KMS-11 (cell line): ENCODE results near the gene ZFP36.
"Not testable (repeated sequence)": the region's sequence is repeated elsewhere in the genome, so short reads cannot be mapped to it uniquely, and the experiment has no call there.

Experiments used
- H2AFZ ChIP-seq: fragments of 200-600 bp; sonication (generic); 2 replicates; pipeline ENCODE4 v1.6.1; 2016; ENCODE audit warnings: antibody characterized with exemption, mixed run types, low read depth
- H3K27ac ChIP-seq: fragments of 200-600 bp; sonication (generic); 2 replicates; pipeline ENCODE4 v1.6.1; 2016; ENCODE audit warnings: mild to moderate bottlenecking, mixed run types
- H3K27me3 ChIP-seq: fragments of 200-600 bp; sonication (generic); 2 replicates; pipeline ENCODE4 v1.6.1; 2017; ENCODE audit warnings: mild to moderate bottlenecking, low read depth, mixed run types, moderate library complexity; ENCODE audit not compliant: insufficient read depth
- H3K36me3 ChIP-seq: fragments of 200-600 bp; sonication (generic); 2 replicates; pipeline ENCODE4 v1.6.1; 2017; ENCODE audit warnings: mild to moderate bottlenecking, mixed run types; ENCODE audit not compliant: insufficient read depth
- H3K4me1 ChIP-seq: fragments of 200-600 bp; sonication (generic); 2 replicates; pipeline ENCODE4 v1.6.1; 2016; ENCODE audit warnings: mild to moderate bottlenecking, low read depth, mixed run types; ENCODE audit not compliant: poor library complexity, severe bottlenecking
- H3K4me2 ChIP-seq: fragments of 200-600 bp; sonication (generic); 2 replicates; pipeline ENCODE4 v1.7.0; 2016; ENCODE audit warnings: mild to moderate bottlenecking, mixed run types
- H3K4me3 ChIP-seq: fragments of 200-600 bp; sonication (generic); IDR thresholded peaks from 2 replicates; pipeline ENCODE4 v1.6.1; 2017; ENCODE audit warnings: low read depth, low read length, mixed read lengths; ENCODE audit not compliant: insufficient read depth
- H3K79me2 ChIP-seq: fragments of 200-600 bp; sonication (generic); 2 replicates; pipeline ENCODE4 v1.6.1; 2016; ENCODE audit warnings: low read depth, mixed run types; ENCODE audit not compliant: insufficient read depth
- H3K9ac ChIP-seq: fragments of 200-600 bp; sonication (generic); 2 replicates; pipeline ENCODE4 v1.6.1; 2016; ENCODE audit warnings: mild to moderate bottlenecking, mixed run types
- H4K20me1 ChIP-seq: fragments of 200-600 bp; sonication (generic); 2 replicates; pipeline ENCODE4 v1.6.1; 2016; ENCODE audit warnings: mild to moderate bottlenecking, mixed run types; ENCODE audit not compliant: insufficient read depth
- CTCF ChIP-seq: fragments of 200-600 bp; sonication (generic); conservative IDR thresholded peaks from 2 replicates; pipeline ENCODE4 v1.6.1; 2017; ENCODE audit warnings: low read depth, mild to moderate bottlenecking, antibody characterized with exemption, low read length, moderate library complexity, mixed read lengths

The ZFP36 gene

GRCh38 chr19:39449116-39449797 is 42.6 kb downstream of the ZFP36 start:
- peaks cover 32% of the 10 kb centered on the region for H3K4me1 ChIP-seq
- TF ChIP-seq CTCF = no peak
- H3K4me3 ChIP-seq = no peak overlapping the region
- peaks cover 78% of the 10 kb centered on the region for H3K79me2 ChIP-seq
- no peak overlapping the region for H3K27ac ChIP-seq
- peaks cover 4% of the 10 kb centered on the region; the same call in 1 of the 2 replicates for H3K36me3 ChIP-seq
- H3K4me2 ChIP-seq = no peak overlapping the region; the same call in 1 of the 2 replicates
- H3K27me3 ChIP-seq = no peaks in the 10 kb centered on the region
- no peak overlapping the region for H2AFZ ChIP-seq
- no peaks in the 10 kb centered on the region; the same call in none of the 2 replicates for H4K20me1 ChIP-seq
- H3K9ac ChIP-seq = no peak overlapping the region

GRCh38 chr19:39451257-39451656 is 44.6 kb downstream of the ZFP36 start:
- not testable (repeated sequence) for H4K20me1 ChIP-seq, H2AFZ ChIP-seq

More at GRCh38 chr19:39451257-39451656, 44.6 kb downstream of the ZFP36 start:
- not testable (repeated sequence) for H3K9ac ChIP-seq, H3K36me3 ChIP-seq, H3K27ac ChIP-seq, H3K27me3 ChIP-seq, H3K4me2 ChIP-seq, H3K4me3 ChIP-seq
- Histone ChIP-seq H3K4me1 (peaks cover 30% of the 10 kb centered on the region), H3K79me2 (peaks cover 71% of the 10 kb centered on the region)
